Head of caudate nucleus (tissue), 42 donors: ENCODE measurements around the gene DRAM1.

Experiments used
- DNase-seq, 42 donors: peaks; one replicate each; pipeline versions ENCODE4 v3.0.0 to v3.0.0-alpha.2; 2020 to 2021; ENCODE audit warnings: mixed read lengths in 7 of 42
- intact Hi-C: fragments of 100-400 bp; cut with DNase I; formaldehyde crosslinking; loops from one replicate; pipeline ENCODE4 v1.15.0; 2022

Gene DRAM1

GRCh38 chr12:101931498-101932326 is 54.3 kb downstream of the DRAM1 start:
- intact Hi-C loops: no loop called here
- no peak for DNase-seq

- no peak for DNase-seq
- intact Hi-C loops: no loop called here
Measured at GRCh38 chr12:101933866-101934514, 56.6 kb downstream of the DRAM1 start.

GRCh38 chr12:101935890-101936746 is 58.7 kb downstream of the DRAM1 start:
- DNase-seq: no peak

GRCh38 chr12:101939306-101939705 is 61.9 kb downstream of the DRAM1 start:
- no peak for DNase-seq
- intact Hi-C loops: no loop called here

More at GRCh38 chr12:101935890-101936746, 58.7 kb downstream of the DRAM1 start:
- intact Hi-C loops: no loop called here

- intact Hi-C loops: no loop called here
- DNase-seq: peak in 31 of 42 donors; percentile 12 to 78 (median 40)
Measured at GRCh38 chr12:101939856-101940265, 62.5 kb downstream of the DRAM1 start.

GRCh38 chr12:101940400-101940950 is 63.1 kb downstream of the DRAM1 start:
- intact Hi-C loops: no loop called here
- DNase-seq: no peak

- no peak for DNase-seq
- intact Hi-C loops: no loop called here
Measured at GRCh38 chr12:101941306-101942249, 64.2 kb downstream of the DRAM1 start.

GRCh38 chr12:101942250-101942605 is 64.8 kb downstream of the DRAM1 start:
- DNase-seq: no peak
- intact Hi-C loops: no loop called here

GRCh38 chr12:101945369-101946232 is 68.2 kb downstream of the DRAM1 start:
- DNase-seq: no peak

GRCh38 chr12:101946233-101946611 is 68.8 kb downstream of the DRAM1 start:
- DNase-seq: no peak
- intact Hi-C loops: no loop called here

More at GRCh38 chr12:101945369-101946232, 68.2 kb downstream of the DRAM1 start:
- intact Hi-C loops: no loop called here

- intact Hi-C loops: no loop called here
- DNase-seq: no peak
Measured at GRCh38 chr12:101947316-101947715, 69.9 kb downstream of the DRAM1 start.

- DNase-seq: no peak
- intact Hi-C loops: no loop called here
Measured at GRCh38 chr12:101948365-101948764, 71.0 kb downstream of the DRAM1 start.

- DNase-seq: no peak
- intact Hi-C loops: no loop called here
Measured at GRCh38 chr12:101951002-101951670, 73.8 kb downstream of the DRAM1 start.

- intact Hi-C loops: no loop called here
- DNase-seq: no peak
Measured at GRCh38 chr12:101954113-101954512, 76.7 kb downstream of the DRAM1 start.

GRCh38 chr12:101954676-101955075 is 77.3 kb downstream of the DRAM1 start:
- intact Hi-C loops: no loop called here
- DNase-seq: no peak

- DNase-seq: no peak
Measured at GRCh38 chr12:101957252-101957959, 80.0 kb downstream of the DRAM1 start.

More at GRCh38 chr12:101957252-101957959, 80.0 kb downstream of the DRAM1 start:
- intact Hi-C loops: no loop called here
